ENCODE results near the gene LMAN2. TPM values are rescaled to one million over a fixed set of nuclear protein-coding genes. Genes with fewer than 3 reads are reported as not detected.
A peak's percentile ranks its signal among the peaks of the same experiment; 100 is the strongest.

LMAN2 gene
- total RNA-seq, 1 experiment from 2014 or later, result 106 TPM

- H4K5ac ChIP-seq (ENCODE audit: insufficient read length, low read depth, low read length), result no peak overlapping the region
- Mint-ChIP-seq H3K9me3 (no peaks in the 10 kb centered on the region; a peak in 1 of 5 replicates), H3K4me1 (peaks cover 14 to 24% of the 10 kb centered on the region in 2 experiments), H3K4me3 (no peak overlapping the region), H3K36me3 (ENCODE audit: insufficient read depth in 1 of 3, low read depth in 3 of 3) (peaks cover 3 to 9% (median 6%) of the 10 kb centered on the region in 3 experiments; a peak in 5 of 7 replicates), H3K27ac (peak overlapping the region in 1 of 3 experiments; percentile 61; a peak in 1 of 7 replicates), H3K27me3 (ENCODE audit: low read depth) (no peaks in the 10 kb centered on the region)
- no peak overlapping the region for H2BK120ac ChIP-seq (ENCODE audit: low read depth, low read length, poor library complexity, severe bottlenecking)
- no peaks in the 10 kb centered on the region for H3K79me1 ChIP-seq (ENCODE audit: insufficient read depth, low read depth, low read length, poor library complexity, severe bottlenecking)
- H3K27ac ChIP-seq (ENCODE audit: insufficient read length, low read depth, low read length), result no peak overlapping the region
- H3K18ac ChIP-seq (ENCODE audit: insufficient read length, low read depth, low read length), result no peak overlapping the region
- H2BK5ac ChIP-seq (ENCODE audit: insufficient read length, low read length), result no peak overlapping the region
- no CpG with 5 or more reads among the region's 7 CpGs for WGBS (ENCODE audit: extremely low coverage, insufficient read length, low lambda C conversion rate)
- H2AK5ac ChIP-seq (ENCODE audit: insufficient read length, low read length), result no peak overlapping the region
- H4K91ac ChIP-seq (ENCODE audit: insufficient read length, low read depth, low read length), result no peak overlapping the region
- no peaks in the 10 kb centered on the region for H3K27me3 ChIP-seq (ENCODE audit: insufficient read depth, low read length)
- no peak overlapping the region for H3T11ph ChIP-seq (ENCODE audit: low read length)
- no peak overlapping the region for H2BK20ac ChIP-seq (ENCODE audit: low read depth, low read length, poor library complexity, severe bottlenecking)
- no peak overlapping the region for H3K9ac ChIP-seq (ENCODE audit: extremely low read depth, insufficient read length, low read length)
- H4K20me1 ChIP-seq (ENCODE audit: control insufficient read depth, insufficient read depth, insufficient read length), result no peaks in the 10 kb centered on the region
- H3K23me2 ChIP-seq (ENCODE audit: insufficient read length, low read depth, low read length, poor library complexity, severe bottlenecking), result peaks cover 14% of the 10 kb centered on the region
- H3K23ac ChIP-seq (ENCODE audit: insufficient read length, low read depth, low read length), result no peak overlapping the region
- TF ChIP-seq CTCF (conservative IDR thresholded peaks at IDR 0.05), result no peak
- no peak overlapping the region for H3K14ac ChIP-seq (ENCODE audit: insufficient read depth, low read length)
- H3K79me2 ChIP-seq (ENCODE audit: insufficient read depth, low read length), result no peaks in the 10 kb centered on the region
- no peaks in the 10 kb centered on the region for H3K4me1 ChIP-seq (ENCODE audit: insufficient read depth, low read length)
- H2BK15ac ChIP-seq (ENCODE audit: low read depth, low read length), result no peak overlapping the region
- H4K8ac ChIP-seq (replicated peaks; ENCODE audit: insufficient read length, low read depth, low read length), result no peak overlapping the region
- H3K56ac ChIP-seq (ENCODE audit: insufficient read length, low read depth, low read length), result no peak overlapping the region
- H2AFZ ChIP-seq (ENCODE audit: low read length), result no peak overlapping the region
- H3K9me3 ChIP-seq (ENCODE audit: control insufficient read depth, low read depth, low read length), result no peaks in the 10 kb centered on the region
- no peak overlapping the region for H3K4me2 ChIP-seq (ENCODE audit: insufficient read depth, insufficient read length, low read length)
- DNase-seq, result no peak
- H2BK12ac ChIP-seq (ENCODE audit: insufficient read length, low read depth, low read length), result no peak overlapping the region
- H3K4ac ChIP-seq (ENCODE audit: low read depth, low read length), result no peak overlapping the region
These were observed 36.1 kb downstream of the LMAN2 start for GRCh38 chr5:177315411-177315810.
